Fibroblast of lung (primary cell): ENCODE results near the gene ZNF845.

Experiments used
- CTCF ChIP-seq, 2 donors: IDR thresholded peaks in 1 of 2; conservative IDR thresholded peaks in 1 of 2; 1 replicate in 1 of 2; 2 replicates in 1 of 2; pipeline ENCODE4 v1.5.1; 2011 to 2012; ENCODE audit warnings: low read length in 2 of 2, control low read depth in 1 of 2, inconsistent platforms in 1 of 2, low read depth in 1 of 2, mild to moderate bottlenecking in 1 of 2
- EZH2 ChIP-seq: IDR thresholded peaks from 2 replicates; pipeline ENCODE4 v1.5.1; 2012; ENCODE audit warnings: low read length, control low read depth, mild to moderate bottlenecking; ENCODE audit errors: missing control alignments

- TF ChIP-seq CTCF (conservative IDR thresholded peaks at IDR 0.05 in 1 of 2, IDR thresholded peaks at IDR 0.05 in 1 of 2; ENCODE audit: low read depth in 1 of 2, low read length in 2 of 2) (no peak), EZH2 (no peak)
These were observed 41.2 kb downstream of the ZNF845 start for GRCh38 chr19:53374743-53375142.
